DMS153 treated with DMSO at 0.1 percent for 48 hours (cell line): Measurements from ENCODE around the gene MICU1.
A peak's percentile ranks its signal among the peaks of the same experiment; 100 is the strongest.
"Not testable (repeated sequence)": the region's sequence is repeated elsewhere in the genome, so short reads cannot be mapped to it uniquely, and the experiment has no call there.

Experiments
- DNase-seq: peaks from one replicate; lab custom pipeline; 2025; ENCODE audit not compliant: unreplicated experiment; lab: John Stamatoyannopoulos, UW

The MICU1 gene

DNA sequence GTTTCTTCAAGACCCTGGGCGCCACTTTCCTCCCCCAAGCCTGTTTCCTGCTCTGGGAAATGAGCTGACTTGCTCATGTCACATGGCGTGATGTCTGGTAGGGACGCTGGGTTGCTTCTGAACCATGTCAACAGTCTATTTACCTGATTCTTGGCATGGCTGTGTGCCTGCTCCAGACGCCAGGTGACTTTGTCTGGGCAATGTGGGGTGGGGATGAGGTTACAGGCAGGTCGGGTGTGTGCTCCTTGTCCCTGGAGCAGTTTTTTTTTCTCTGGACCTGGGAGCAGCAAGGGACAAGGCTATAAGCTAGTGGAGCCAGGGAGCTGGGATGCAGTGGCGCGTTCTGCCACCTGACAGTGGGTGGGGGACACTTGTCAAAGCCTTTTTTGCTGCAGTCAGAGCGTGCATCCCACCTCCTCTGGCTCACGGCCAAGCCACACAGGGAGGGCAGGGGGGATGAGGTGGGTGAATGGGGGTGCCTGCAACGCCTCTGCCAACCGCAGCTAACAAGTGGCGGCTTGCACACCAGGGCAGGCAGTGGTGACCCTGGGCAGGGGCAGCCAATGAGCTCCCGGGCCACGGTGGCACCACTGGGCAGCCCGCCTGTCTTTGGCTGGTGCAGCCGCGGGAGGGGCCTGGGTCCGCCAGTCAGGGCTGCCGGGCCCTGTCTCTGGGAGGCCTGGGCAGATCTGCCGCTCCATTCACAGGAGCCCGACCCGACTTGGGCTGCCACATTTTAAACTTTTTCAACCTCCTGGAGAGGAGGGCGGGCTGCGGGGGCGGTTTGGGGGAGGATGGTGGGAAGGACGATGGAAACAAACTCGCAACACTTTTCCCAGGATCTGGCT, 294.1 kb downstream of the MICU1 start:
- peak; percentile 91 for DNase-seq

DNA sequence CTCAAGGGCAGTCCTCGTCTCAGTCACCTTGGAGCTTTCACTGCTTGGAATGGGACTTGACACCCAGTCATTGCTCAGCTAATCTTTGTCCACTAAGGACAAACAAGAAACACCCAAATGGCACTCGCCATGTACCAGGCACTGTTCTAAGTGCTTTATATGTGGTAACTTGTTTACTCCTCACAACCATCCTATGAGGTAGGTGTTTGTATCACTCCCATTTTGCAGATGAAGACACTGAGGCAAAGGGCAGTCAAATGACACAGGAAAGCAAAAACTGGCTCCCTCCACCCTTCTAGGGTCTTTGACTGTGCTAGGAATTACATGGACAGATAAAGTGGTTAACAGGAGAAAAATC, 295.8 kb downstream of the MICU1 start:
- DNase-seq, result no peak

DNA sequence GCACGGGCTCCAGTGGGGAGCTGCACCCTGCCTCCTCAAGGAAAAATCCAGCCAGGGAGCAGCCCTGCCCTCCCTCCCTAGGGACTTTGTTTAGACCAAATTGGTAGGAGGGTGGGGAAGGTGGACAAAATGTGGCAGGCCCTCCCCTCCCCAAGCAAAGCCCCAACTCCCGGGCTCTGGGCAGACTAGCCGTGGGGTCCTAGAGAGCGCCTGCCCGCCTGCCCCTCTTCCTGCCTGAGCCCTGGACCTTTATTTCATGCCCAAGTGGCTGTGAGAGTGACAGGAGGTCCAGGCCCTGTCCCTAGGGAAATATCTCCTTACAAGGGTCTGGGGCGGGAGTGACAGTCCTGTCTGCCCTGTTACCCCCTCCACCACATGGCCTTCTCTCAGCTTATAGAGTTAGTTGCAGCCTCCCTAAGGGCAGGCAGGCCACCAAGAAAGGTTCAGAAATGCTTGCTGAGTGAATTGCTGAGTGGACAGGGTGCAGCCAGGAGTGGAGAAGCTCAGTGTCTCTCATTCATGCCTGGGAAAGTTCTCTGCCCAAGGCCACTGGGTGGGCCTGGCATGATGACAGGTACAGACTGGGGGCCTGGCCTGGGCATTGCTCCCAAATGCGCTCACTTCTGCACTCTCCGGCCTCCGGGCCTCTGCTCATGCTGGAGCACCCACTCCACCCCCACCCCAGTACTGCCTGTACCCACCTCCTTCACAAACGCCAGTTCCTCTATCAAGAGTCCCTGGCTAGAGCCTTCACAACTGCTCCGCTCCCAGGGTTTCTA, 296.4 kb downstream of the MICU1 start:
- no peak for DNase-seq

DNA sequence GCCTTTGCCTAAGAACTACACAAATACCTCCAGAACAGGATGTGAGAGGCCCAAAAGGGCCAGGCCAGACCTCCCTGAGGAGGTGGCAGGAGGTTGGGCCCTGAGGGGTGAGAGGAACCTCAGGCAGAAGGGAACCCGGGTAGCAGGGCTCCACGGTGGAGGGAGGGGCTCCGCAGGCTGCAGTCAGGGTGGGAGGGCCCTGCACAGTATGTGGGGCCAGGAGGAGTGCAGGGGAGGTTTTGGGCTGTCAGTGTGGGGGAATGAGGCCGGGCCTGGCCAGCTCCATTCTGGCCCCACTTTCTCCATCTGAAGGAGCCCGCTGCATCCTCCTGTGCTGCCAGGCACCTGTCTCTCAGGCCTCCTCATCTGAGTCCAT, 297.1 kb downstream of the MICU1 start:
- DNase-seq, result no peak

DNA sequence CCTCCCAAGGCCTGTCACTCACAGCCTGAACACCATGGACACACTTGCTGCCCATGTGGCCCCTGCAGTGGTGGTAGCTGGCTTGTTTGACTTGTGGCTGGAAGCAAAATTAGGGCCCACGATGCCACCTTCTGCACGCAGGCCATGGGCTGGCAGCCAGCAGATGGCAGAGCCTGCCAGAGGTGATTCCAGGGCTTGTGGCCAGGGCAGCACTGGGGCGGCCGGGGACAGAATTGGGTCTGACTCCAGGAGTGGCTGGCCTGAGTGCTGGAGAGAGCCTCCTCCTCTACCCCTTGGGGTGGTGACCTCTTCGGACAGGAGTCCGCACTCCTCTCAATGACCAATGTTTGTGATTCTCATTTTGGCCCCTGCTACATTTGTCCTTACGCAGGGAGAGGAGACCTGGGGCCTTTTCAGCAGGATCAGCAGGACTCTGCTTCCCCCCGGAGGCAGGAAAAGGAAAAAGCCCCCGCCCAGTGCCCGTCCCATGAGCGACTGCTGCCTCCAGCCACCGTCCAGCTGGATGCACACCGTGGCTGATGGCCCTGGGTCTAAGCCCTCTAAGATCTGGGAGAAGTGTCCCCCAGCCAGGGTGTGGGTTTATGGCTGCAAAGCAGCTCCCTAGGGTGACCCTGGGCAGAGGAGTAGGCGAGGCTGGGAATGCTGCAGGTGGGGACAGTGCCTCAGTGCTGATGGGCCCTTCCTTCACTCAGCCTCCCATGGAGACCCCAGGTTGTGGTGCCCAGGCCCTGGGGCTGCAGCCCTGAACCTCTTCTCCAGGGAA, 297.6 kb downstream of the MICU1 start:
- peak; percentile 58 for DNase-seq

DNA sequence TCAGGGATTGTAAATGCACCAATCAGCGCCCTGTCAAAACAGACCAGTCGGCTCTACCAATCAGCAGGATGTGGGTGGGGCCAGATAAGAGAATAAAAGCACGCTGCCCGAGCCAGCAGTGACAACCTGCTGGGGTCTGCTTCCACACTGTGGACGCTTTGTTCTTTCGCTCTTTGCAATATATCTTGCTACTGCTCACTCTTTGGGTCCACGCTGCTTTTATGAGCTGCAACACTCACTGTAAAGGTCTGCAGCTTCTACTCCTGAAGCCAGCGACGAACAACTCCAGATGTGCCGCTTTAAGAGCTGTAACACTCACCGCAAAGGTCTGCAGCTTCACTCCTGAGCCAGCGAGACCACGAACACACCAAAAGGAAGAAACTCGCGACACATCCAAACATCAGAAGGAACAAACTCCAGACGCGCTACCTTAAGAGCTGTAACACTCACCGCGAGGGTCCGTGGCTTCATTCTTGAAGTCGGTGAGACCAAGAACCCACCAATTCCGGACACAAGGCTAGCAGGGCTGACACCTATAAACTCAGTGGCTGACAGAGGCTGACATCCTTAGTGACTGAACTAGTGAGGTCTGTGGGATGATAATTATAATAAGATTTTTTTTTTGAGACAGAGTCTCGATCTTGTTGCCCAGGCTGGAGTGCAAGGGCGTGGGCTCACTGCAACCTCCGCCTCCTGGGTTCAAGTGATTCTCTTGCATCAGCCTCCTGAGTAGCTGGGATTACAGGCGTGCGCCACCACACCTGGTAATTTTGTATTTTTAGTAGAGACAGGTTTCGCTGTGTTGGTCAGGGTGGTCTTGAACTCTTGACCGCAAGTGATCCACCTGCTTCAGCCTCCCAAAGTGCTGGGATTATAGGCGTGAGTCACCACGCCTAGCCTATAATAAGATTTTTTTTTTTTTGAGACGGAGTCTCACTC, 298.9 kb downstream of the MICU1 start:
- not testable (repeated sequence) for DNase-seq

DNA sequence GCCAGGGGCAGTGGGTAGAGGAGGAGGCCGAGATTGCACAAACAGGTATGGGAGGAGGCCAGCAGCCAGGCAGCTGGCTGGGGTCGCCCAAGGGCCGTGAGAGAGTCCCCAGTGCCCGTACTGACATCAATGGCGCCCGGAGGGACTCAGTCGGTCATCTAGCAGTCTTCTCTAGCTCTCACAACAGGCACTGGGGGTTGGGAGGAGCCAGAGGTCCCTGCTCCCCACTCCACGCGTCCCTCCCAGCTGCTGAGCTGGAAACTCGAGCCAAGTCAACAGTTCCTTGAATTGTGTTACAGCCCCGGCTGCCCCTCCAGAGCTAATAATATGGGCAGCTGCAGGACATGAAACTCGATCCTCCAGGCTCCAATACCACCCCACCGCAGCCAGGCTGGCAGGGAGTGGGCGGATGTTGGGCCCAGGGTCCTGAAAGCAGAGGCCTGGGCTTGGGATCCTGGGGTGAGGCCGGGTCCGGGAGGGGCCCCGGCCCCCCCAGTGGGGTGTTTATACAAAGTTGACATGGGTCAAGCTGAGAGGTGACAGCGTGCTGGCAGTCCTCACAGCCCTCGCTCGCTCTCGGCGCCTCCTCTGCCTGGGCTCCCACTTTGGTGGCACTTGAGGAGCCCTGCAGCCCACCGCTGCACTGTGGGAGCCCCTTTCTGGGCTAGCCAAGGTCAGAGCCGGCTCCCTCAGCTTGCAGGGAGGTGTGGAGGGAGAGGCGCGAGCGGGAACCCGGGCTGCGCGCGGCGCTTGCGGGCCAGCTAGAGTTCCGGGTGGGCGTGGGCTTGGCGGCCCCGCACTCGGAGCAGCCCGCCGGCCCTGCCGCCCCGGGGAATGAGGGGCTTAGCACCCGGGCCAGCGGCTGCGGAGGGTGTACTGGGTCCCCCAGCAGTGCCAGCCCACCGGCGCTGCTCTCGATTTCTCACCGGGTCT, 300.4 kb downstream of the MICU1 start:
- DNase-seq, result peak; percentile 93

DNA sequence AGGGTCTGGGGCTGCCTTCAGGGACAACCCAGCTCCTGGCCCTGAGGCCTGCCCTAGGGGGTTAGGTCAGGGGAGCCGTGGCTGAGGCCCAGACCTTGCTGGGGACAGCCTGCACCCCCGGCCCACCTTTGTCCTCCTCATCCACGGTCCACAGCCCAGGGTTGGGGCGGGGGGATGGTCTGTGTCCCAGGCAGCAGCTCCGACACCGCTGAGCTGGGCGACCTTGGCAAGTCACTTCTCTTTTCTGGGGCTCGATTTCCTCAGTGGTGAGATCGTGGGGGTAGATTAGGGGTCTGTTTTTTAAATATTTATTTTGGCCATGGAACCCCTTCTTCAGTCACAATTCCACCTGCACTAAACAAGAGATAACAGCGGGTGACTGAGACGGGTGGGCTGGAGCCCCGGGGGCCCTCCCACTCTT, 302.1 kb downstream of the MICU1 start:
- DNase-seq, result no peak

DNA sequence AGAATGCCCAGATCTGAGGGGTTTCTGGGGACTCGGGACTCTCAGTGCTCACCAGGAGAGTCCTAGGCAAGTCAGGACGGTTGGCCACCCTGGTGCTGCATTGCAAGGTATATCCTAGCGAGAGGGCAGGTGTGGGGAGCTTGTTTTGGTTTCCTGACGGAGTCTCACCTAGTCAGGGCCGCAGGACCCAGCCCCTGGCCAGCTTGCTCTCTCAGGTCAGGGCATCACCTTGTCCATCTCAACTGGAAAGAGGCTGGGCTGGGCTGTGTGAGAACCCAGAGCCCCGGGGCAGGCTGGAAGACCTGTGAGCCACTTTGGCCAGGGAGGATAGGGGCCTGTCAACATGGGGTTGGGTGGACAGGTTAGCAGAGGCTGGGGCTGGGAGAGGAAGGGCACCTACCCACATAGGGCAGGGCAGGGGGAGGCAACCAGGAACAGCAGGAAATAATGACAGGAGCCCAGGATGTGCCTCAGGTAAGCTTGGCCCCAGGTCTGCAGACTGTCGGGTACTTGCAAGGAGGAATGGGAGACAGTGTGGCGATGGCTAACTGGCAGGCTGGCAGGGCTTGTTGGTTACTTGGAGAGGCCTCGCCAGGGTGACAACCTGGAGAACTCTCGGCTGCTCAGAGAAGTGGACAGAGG, 302.6 kb downstream of the MICU1 start:
- DNase-seq, result no peak

DNA sequence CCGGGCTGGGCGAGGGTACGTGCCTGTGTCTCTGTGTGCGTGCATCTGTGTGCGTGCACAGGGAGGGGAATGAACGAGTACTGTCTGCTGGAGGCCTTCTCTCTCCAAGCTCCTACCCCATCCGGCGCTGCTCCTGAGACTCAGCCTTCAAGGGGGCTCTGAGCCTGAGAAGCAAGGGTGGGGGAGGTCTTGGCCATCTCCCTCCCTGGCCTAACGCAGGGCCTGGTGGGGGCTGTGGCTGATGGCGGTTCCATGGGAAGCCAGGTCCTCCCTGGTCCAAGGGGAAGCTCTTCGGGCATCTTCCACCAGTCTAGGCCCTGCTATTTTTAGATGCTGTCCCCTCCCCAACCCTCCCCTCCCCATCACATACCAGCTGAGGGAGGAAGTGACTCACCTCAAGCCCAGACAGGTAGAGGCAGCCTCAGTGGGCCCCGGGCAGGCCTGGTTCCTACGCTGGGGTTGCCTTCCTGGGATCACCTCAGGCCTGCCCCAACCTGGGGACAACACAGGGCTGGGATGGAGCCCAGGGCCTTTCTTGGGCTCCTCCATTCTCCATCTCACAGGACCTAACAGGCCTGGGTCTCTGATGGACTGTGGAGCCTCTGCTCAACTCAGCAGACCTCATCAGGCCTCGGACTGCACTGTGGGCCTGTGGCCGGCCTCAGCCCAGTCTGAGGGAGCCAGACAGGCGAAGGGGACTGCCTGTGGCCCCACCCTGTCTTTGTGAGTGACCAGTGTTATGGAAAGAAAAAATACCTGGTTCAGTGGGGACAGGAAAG, 303.4 kb downstream of the MICU1 start:
- no peak for DNase-seq

DNA sequence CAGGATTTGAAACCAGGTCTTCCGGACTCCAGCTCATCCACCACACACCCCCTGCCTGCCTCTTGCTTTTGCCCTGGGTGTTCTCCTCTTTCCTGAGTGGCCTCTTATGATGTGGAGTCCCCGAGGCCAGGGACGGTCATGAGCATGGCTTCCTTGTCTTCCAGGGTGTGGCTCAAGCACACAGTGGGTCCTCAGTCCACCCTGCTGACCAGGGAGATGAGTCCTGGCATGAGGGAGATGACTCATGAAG, 303.9 kb downstream of the MICU1 start:
- DNase-seq, result no peak

DNA sequence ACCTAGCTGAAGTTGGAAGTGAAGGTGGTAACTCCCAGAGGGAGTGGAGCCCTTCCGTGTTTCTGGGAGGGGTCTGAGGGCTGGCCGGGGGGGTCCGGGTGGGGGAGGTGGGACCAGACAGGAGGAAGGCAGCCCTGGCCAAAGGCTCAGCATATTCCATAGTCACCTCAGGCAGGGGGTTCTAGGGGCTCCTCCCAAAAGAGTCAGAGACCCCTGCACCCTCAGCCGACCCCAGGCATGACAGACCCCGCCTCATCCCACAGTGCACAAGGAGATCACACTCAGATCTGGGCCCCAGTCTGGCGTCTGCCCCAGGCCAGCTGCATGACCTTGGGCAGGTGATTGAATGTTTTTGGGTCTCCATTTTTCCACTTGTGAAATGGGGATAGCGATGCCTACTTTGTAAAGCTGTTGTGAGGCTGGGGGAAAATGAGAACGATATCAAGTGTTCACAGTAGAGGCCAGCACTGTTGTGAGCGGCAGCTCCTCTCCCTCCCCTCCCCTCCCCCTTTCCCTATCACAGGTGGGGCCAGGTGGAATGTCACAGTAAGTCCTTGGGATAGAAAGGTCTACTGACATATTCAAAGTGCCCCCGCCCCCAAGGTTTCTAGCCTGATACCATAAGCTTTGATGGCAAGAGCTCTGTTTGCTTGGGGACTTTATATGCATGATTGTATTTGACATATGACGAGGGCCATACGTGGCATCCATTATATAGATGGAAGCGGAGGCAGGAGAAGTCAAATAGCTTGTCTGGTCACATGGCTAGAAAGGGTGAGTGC, 304.4 kb downstream of the MICU1 start:
- DNase-seq, result no peak

DNA sequence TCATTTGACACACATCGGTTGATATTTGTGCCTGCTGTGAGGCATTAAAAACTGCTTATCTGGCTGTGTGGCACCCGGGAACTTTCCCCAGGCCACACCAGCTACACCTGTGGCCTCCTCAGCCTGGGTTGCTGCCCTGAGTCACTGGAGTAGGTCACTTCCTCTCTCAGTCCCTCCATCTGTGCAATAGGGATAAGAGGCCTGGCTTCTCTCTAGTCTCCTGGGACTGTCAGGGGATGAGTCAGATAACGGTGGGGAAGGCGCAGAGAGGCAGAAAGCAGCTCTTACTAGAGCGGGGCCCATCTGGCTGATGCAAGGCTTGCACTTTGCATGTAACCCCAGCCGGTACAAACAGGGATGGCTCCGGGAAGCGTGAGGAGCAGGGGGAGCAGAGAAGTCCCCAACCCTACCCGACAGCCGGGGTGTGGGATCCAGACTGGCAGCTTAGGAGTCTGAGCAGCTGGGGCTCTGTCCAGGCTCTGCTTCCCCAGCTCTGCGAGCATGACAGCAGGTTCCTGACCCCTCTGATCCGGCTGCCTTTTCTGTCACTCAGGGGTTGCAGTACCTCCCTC, 305.1 kb downstream of the MICU1 start:
- DNase-seq, result peak; percentile 80

DNA sequence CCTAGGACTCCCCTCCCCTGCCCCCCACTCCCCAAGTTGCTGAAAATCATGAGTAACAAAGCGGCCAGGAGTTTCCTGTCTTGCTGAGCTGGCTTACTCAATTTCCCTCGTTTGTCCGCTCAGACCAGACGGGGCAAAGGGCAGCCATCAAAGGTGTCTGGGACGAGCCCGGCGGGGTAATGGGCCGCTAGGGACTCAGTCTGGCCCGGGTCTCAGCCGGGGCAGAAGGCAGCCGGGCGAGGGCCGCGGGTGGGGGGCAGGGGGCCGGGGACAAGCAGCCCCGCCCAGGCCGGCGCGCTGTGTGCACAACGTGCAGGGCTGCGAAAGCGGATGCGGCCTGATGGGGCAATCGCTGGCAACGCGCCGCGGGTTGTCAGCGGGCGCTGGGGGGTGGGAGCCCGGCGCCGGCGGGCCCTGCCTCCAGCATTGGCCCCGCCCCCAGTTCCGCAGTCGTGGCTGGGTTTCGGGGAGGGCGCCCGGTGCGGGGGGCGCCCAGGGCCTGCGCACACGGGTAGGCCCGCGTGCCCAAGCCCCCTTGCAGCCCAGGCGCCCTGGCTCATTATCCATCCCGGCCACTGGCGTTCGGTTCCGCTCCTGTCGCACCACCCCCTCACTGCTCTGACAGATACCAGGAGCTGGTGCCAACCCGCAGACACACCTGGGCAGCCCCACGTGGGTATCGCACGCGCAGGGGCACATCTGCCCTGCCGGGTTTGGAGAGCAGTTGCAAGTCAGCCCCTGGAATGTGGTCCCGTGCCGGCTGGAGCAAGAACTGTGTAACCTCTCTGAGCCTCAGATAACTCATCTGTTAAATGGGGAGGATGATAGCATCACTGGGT, 306.2 kb downstream of the MICU1 start:
- DNase-seq, result peak; percentile 69

DNA sequence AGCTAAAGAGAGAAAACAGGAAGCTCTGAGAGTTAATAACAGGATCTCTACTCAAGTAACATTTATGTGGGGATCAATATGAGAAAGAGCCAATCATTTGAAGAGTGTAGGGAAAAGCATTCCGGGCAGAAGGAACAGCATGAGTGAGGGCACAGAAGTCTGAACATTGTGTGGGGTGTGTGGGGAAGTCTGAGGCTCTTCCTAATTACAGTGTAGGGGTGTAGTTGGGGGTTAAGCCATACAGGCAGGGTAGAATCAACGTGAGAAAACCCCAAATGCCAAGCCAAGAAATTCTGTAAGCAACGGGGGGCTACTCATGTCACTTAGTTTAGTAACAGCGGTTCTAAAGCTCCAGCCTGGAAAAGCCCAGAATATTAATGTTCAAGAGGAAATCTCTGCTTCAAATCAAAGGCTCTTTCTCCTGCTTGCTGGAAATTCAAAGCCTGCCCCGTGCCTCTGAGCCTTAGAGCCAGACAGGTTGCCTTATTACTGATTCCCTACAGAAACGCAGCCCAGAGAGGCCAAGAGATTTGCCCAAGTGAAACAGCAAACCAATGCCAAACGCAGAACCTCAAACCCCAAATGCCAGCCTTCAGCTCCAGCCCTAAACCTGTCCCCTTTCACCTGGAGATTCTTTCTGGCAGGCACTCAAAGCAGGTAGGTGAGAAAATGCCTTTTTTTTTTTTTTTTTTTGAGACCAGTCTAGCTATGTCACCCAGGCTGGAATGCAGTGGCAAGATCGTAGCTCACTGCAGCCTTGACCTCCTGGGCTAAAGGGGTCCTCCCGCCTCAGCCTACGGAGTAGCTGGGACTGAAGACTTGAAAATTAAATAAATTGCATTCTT, 307.2 kb downstream of the MICU1 start:
- no peak for DNase-seq
